A673 (cell line): ENCODE measurements around the gene C18orf54. TPM values are rescaled to one million over a fixed set of nuclear protein-coding genes. Genes with fewer than 3 reads are reported as not detected.

ENCODE experiments used
- BruUV-seq: library from RNA; stranded (reverse); fragments of 400-500 nt; replicated peaks from 2 replicates; lab custom pipeline; 2021; lab: Mats Ljungman, UMichigan
- CTCF ChIA-PET: fragments of 300-600 bp; sonication (Branson Sonifier 250); formaldehyde crosslinking; loops from one replicate; lab custom pipeline; 2022; ENCODE audit warnings: antibody characterized with exemption; lab: Charles Lee
- POLR2A ChIA-PET: fragments of 300-600 bp; sonication (Branson Sonifier 250); formaldehyde crosslinking; loops from one replicate; lab custom pipeline; 2022; ENCODE audit warnings: antibody characterized with exemption; ENCODE audit not compliant: low non-redundant PET; lab: Charles Lee
- DNase-seq: peaks from one replicate; pipeline ENCODE4 v3.0.0-alpha.2; 2015; ENCODE audit warnings: low spot score
- H3K27ac ChIP-seq: fragments of 200-600 bp; sonication (generic); 2 replicates; pipeline ENCODE4 v1.5.1; 2016; ENCODE audit warnings: mixed run types, low read depth, mild to moderate bottlenecking, mixed read lengths, antibody characterized with exemption, low read length; ENCODE audit not compliant: poor library complexity, severe bottlenecking
- H3K27me3 ChIP-seq: fragments of 200-600 bp; sonication (generic); replicated peaks from 2 replicates; pipeline ENCODE4 v1.6.1; 2017; ENCODE audit warnings: mixed run types, low read depth, mild to moderate bottlenecking, mixed read lengths, antibody characterized with exemption, low read length; ENCODE audit not compliant: insufficient read depth, poor library complexity
- H3K36me3 ChIP-seq: fragments of 200-600 bp; sonication (generic); 2 replicates; pipeline ENCODE4 v1.6.1; 2016; ENCODE audit warnings: mixed run types, mild to moderate bottlenecking, mixed read lengths, antibody characterized with exemption, low read length; ENCODE audit not compliant: insufficient read depth, poor library complexity, severe bottlenecking
- H3K4me1 ChIP-seq: fragments of 200-600 bp; sonication (generic); 2 replicates; pipeline ENCODE4 v1.6.1; 2017; ENCODE audit warnings: mixed run types, mild to moderate bottlenecking, mixed read lengths, antibody characterized with exemption, low read length; ENCODE audit not compliant: insufficient read depth, poor library complexity, severe bottlenecking
- H3K4me3 ChIP-seq: fragments of 200-600 bp; sonication (generic); 2 replicates; pipeline ENCODE4 v1.5.1; 2016; ENCODE audit warnings: low read depth, mixed run types, mild to moderate bottlenecking, mixed read lengths, low read length; ENCODE audit not compliant: poor library complexity, severe bottlenecking
- H3K9me3 ChIP-seq: fragments of 200-600 bp; sonication (generic); 2 replicates; pipeline ENCODE4 v1.6.1; 2016; ENCODE audit warnings: mixed run types, low read depth, mild to moderate bottlenecking, mixed read lengths, antibody characterized with exemption, low read length; ENCODE audit not compliant: poor library complexity, severe bottlenecking
- EZH2 ChIP-seq: fragments of 200-600 bp; sonication (generic); IDR thresholded peaks from 2 replicates; pipeline ENCODE4 v1.6.1; 2017; ENCODE audit warnings: borderline replicate concordance, low read depth, mild to moderate bottlenecking, mixed read lengths, antibody characterized with exemption, low read length; ENCODE audit not compliant: poor library complexity, severe bottlenecking
- intact Hi-C: fragments of 100-400 bp; cut with micrococcal nuclease; formaldehyde crosslinking; loops from one replicate; pipeline ENCODE4 v1.10.0; 2022; ENCODE audit not compliant: unreplicated experiment
- total RNA-seq: library from RNA; stranded (reverse); gene quantifications from 2 replicates; pipeline ENCODE4 v1.2.3, GENCODE V29; 2021
- TF ChIP-seq, protein P1 (sequence below): fragments of 300-800, 200-600 bp; sonication (generic); conservative IDR thresholded peaks from 2 replicates; pipeline ENCODE4 v1.5.1; 2017; ENCODE audit warnings: low read depth, mild to moderate bottlenecking, antibody characterized with exemption, low read length, moderate library complexity, mixed read lengths

The C18orf54 gene
- total RNA-seq, 1 experiment from 2014 or later = 15.6 TPM

DNA sequence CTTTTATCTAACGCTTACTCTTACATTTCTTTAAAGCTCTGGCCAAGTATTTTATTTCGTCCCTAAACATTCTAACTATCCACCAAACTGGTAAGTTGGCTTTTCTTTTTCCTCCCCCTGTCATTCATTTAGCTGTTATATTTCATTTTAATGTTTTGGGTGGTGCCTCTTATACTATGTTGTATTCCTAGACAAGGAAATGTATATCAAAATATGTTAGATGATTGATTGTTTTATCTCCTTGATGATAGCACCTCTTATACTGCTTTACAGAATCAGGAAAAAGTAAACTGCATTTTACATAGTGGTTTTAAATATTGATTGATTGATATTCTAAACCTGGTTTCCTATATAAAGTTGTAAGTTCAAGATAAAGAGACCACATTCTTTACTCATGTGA, 23.9 kb downstream of the C18orf54 start:
- ChIA-PET POLR2A (no interaction called here), CTCF (no interaction called here)
- Histone ChIP-seq H3K27ac (no peak overlapping the region), H3K27me3 (no peaks in the 10 kb centered on the region), H3K36me3 (no peaks in the 10 kb centered on the region), H3K9me3 (no peaks in the 10 kb centered on the region), H3K4me3 (no peak overlapping the region), H3K4me1 (peaks cover 4% of the 10 kb centered on the region)
- intact Hi-C loops = no loop called here
- TF ChIP-seq, protein P1, sequence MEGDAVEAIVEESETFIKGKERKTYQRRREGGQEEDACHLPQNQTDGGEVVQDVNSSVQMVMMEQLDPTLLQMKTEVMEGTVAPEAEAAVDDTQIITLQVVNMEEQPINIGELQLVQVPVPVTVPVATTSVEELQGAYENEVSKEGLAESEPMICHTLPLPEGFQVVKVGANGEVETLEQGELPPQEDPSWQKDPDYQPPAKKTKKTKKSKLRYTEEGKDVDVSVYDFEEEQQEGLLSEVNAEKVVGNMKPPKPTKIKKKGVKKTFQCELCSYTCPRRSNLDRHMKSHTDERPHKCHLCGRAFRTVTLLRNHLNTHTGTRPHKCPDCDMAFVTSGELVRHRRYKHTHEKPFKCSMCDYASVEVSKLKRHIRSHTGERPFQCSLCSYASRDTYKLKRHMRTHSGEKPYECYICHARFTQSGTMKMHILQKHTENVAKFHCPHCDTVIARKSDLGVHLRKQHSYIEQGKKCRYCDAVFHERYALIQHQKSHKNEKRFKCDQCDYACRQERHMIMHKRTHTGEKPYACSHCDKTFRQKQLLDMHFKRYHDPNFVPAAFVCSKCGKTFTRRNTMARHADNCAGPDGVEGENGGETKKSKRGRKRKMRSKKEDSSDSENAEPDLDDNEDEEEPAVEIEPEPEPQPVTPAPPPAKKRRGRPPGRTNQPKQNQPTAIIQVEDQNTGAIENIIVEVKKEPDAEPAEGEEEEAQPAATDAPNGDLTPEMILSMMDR = no peak
- TF ChIP-seq EZH2 = no peak
- DNase-seq = no peak
- no TSS peak for BruUV-seq

DNA sequence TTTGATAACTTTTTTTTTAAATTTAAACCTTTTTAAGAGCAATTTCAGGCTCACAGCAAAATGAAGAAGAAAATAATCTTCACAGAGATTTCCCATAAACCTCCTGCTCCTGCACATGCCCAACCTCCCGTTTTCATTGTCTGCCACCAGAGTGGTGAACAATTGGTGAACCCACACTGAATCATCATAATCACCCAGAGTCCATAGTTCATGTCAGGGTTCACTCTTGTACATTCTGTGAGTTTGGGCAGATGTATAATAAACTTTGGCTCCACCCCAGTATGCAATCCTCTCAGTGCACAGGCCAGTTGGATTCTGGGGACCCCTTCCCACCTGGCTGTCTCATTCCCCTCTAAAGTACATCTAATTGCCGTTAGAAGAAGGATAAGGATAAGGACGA, 24.4 kb downstream of the C18orf54 start:
- no peaks in the 10 kb centered on the region for H3K27me3 ChIP-seq
- intact Hi-C loops = no loop called here
- H3K27ac ChIP-seq = no peak overlapping the region
- BruUV-seq = no TSS peak
- no peak overlapping the region for H3K4me3 ChIP-seq
- no peaks in the 10 kb centered on the region for H3K9me3 ChIP-seq
- no peaks in the 10 kb centered on the region for H3K36me3 ChIP-seq
- TF ChIP-seq, protein P1 = no peak
- TF ChIP-seq EZH2 = no peak
- ChIA-PET CTCF (no interaction called here), POLR2A (no interaction called here)
- DNase-seq = no peak
- peaks cover 4% of the 10 kb centered on the region for H3K4me1 ChIP-seq

DNA sequence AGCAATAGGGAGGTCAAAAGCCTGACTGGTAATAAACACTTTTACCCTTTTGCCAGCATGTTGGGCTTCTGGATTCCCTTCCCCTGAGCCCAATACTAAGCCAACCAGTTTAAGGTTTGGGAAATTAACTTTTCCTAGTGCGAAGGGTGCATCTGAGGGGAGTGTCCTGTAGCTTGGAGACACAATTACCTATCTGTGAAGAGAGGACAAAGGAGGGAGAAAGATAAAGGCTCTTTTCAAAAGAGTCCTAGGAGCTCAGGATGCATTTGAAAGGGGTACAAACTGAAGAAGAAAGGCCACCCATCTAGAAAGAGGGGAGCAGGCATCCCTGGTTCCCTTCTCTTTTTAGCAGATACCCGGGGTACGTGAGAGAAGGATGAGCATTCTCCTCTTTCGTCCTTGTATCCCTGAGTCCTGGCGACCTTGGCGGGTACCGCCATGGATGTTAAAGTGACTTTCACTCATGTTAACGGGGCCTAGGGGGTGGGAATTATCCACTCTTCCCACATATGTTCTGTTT, 25.1 kb downstream of the C18orf54 start:
- intact Hi-C loops = no loop called here
- no peak overlapping the region for H3K27ac ChIP-seq

More for the DNA sequence above, 25.1 kb downstream of the C18orf54 start:
- Histone ChIP-seq H3K36me3 (no peaks in the 10 kb centered on the region), H3K4me1 (peaks cover 4% of the 10 kb centered on the region), H3K9me3 (no peaks in the 10 kb centered on the region), H3K4me3 (no peak overlapping the region), H3K27me3 (no peaks in the 10 kb centered on the region)
- DNase-seq = no peak
- ChIA-PET POLR2A (no interaction called here), CTCF (no interaction called here)
- no peak for TF ChIP-seq EZH2
- TF ChIP-seq, protein P1 = no peak
- BruUV-seq = no TSS peak
